Measurements from ENCODE around the gene CNTN3. TPM values are rescaled to one million over a fixed set of nuclear protein-coding genes. Genes with fewer than 3 reads are reported as not detected.

The CNTN3 gene
- polyA plus RNA-seq, 1 donor (not counting 4 experiments of a cell fraction or from before 2014, with no cell fraction given) = 0.01 TPM

- Histone ChIP-seq H3K36me3 (ENCODE audit: control insufficient read depth in 2 of 2, extremely low read depth in 1 of 2, insufficient read depth in 2 of 2, low read length in 2 of 2) (no peaks in the 10 kb centered on the region), H3K9ac (ENCODE audit: control insufficient read depth, extremely low read depth, insufficient read depth, low read length) (no peak overlapping the region), H3K4me1 (ENCODE audit: control insufficient read depth, extremely low read depth, insufficient read depth, low read length) (no peaks in the 10 kb centered on the region), H3K9me3 (ENCODE audit: control insufficient read depth, low read depth, low read length) (no peaks in the 10 kb centered on the region), H3K79me2 (ENCODE audit: control insufficient read depth, insufficient read depth, low read length) (no peaks in the 10 kb centered on the region), H3K4me2 (ENCODE audit: control insufficient read depth, extremely low read depth, insufficient read depth, low read depth, low read length) (no peak overlapping the region), H4K20me1 (ENCODE audit: control insufficient read depth, extremely low read depth, insufficient read depth, low read length) (no peaks in the 10 kb centered on the region), H3K4me3 (ENCODE audit: control insufficient read depth in 2 of 3, extremely low read depth in 1 of 3, insufficient read depth in 2 of 3, low read depth in 1 of 3, low read length in 3 of 3) (no peak overlapping the region), H3K27me3 (ENCODE audit: control insufficient read depth, extremely low read depth, insufficient read depth, low read length) (no peaks in the 10 kb centered on the region), H2AFZ (ENCODE audit: control insufficient read depth, low read length) (no peak overlapping the region), H3K27ac (ENCODE audit: control insufficient read depth, insufficient read depth, low read length) (no peak overlapping the region), H3K9me1 (ENCODE audit: control insufficient read depth, extremely low read depth, insufficient read depth, low read length) (no peaks in the 10 kb centered on the region)
- dilution Hi-C loops (cut with MboI; ENCODE audit: extremely low pct_ligation_motif_present, low sequenced_read_pairs) = no loop called here
- DNase-seq (ENCODE audit: low read depth, low spot score) (no peak), FAIRE-seq (no peak)
- TF ChIP-seq EZH2 (IDR thresholded peaks at IDR 0.05; ENCODE audit: low read length) = no peak
- no peak for TF ChIP-seq CTCF (optimal IDR thresholded peaks at IDR 0.05 in 1 of 3, IDR thresholded peaks at IDR 0.05 in 1 of 3, conservative IDR thresholded peaks at IDR 0.05 in 1 of 3; ENCODE audit: extremely low read depth in 1 of 3, insufficient read depth in 2 of 3, low read length in 3 of 3)
Observed at GRCh38 chr3:74591946-74592345, 22.5 kb downstream of the CNTN3 start.

GRCh38 chr3:74591342-74591741, 23.1 kb downstream of the CNTN3 start:
- TF ChIP-seq EZH2 (IDR thresholded peaks at IDR 0.05; ENCODE audit: low read length) = no peak
- TF ChIP-seq CTCF (optimal IDR thresholded peaks at IDR 0.05 in 1 of 3, IDR thresholded peaks at IDR 0.05 in 1 of 3, conservative IDR thresholded peaks at IDR 0.05 in 1 of 3; ENCODE audit: extremely low read depth in 1 of 3, insufficient read depth in 2 of 3, low read length in 3 of 3) = no peak
- no peak overlapping the region for H3K27ac ChIP-seq (ENCODE audit: control insufficient read depth, insufficient read depth, low read length)
- dilution Hi-C loops (cut with MboI; ENCODE audit: extremely low pct_ligation_motif_present, low sequenced_read_pairs) = no loop called here
- no peak overlapping the region for H3K4me3 ChIP-seq (ENCODE audit: control insufficient read depth in 2 of 3, extremely low read depth in 1 of 3, insufficient read depth in 2 of 3, low read depth in 1 of 3, low read length in 3 of 3)
- H3K36me3 ChIP-seq (ENCODE audit: control insufficient read depth in 2 of 2, extremely low read depth in 1 of 2, insufficient read depth in 2 of 2, low read length in 2 of 2) = no peaks in the 10 kb centered on the region
- no peak for DNase-seq (ENCODE audit: low read depth, low spot score)
- no peaks in the 10 kb centered on the region for H3K9me3 ChIP-seq (ENCODE audit: control insufficient read depth, low read depth, low read length)
- no peaks in the 10 kb centered on the region for H3K4me1 ChIP-seq (ENCODE audit: control insufficient read depth, extremely low read depth, insufficient read depth, low read length)
- H2AFZ ChIP-seq (ENCODE audit: control insufficient read depth, low read length) = no peak overlapping the region
- H3K79me2 ChIP-seq (ENCODE audit: control insufficient read depth, insufficient read depth, low read length) = no peaks in the 10 kb centered on the region
- H3K4me2 ChIP-seq (ENCODE audit: control insufficient read depth, extremely low read depth, insufficient read depth, low read depth, low read length) = no peak overlapping the region
- H3K9ac ChIP-seq (ENCODE audit: control insufficient read depth, extremely low read depth, insufficient read depth, low read length) = no peak overlapping the region
- H4K20me1 ChIP-seq (ENCODE audit: control insufficient read depth, extremely low read depth, insufficient read depth, low read length) = no peaks in the 10 kb centered on the region
- FAIRE-seq = no peak
- H3K27me3 ChIP-seq (ENCODE audit: control insufficient read depth, extremely low read depth, insufficient read depth, low read length) = no peaks in the 10 kb centered on the region
- H3K9me1 ChIP-seq (ENCODE audit: control insufficient read depth, extremely low read depth, insufficient read depth, low read length) = no peaks in the 10 kb centered on the region

All from keratinocyte (primary cell).